GM18507 (cell line): ENCODE measurements around the gene PEDS1.
"Not testable (repeated sequence)": the region's sequence is repeated elsewhere in the genome, so short reads cannot be mapped to it uniquely, and the experiment has no call there.

Experiments
- DNase-seq: peaks from one replicate; pipeline ENCODE4 v3.0.0; 2011; ENCODE audit warnings: low read depth; ENCODE audit not compliant: insufficient read length; ENCODE audit errors: extremely low spot score
- FAIRE-seq: peaks from 2 replicates; lab custom pipeline; 2011; peaks lifted over from hg19 to GRCh38; lab: Jason Lieb, UNC

The PEDS1 gene

GRCh38 chr20:50138120-50138478 lies 15.4 kb downstream of the PEDS1 start:
- no peak for FAIRE-seq
- no peak for DNase-seq

GRCh38 chr20:50137702-50138101 lies 15.8 kb downstream of the PEDS1 start:
- DNase-seq, FAIRE-seq: not testable (repeated sequence)

- DNase-seq: no peak
- no peak for FAIRE-seq
Observed at GRCh38 chr20:50136822-50137599, 16.5 kb downstream of the PEDS1 start.

- FAIRE-seq, DNase-seq: not testable (repeated sequence)
Observed at GRCh38 chr20:50135157-50135556, 18.4 kb downstream of the PEDS1 start.

GRCh38 chr20:50133474-50134217 lies 19.9 kb downstream of the PEDS1 start:
- FAIRE-seq: no peak
- no peak for DNase-seq

GRCh38 chr20:50133041-50133440 lies 20.5 kb downstream of the PEDS1 start:
- FAIRE-seq (no peak), DNase-seq (no peak)

GRCh38 chr20:50130995-50131394 lies 22.5 kb downstream of the PEDS1 start:
- FAIRE-seq (no peak), DNase-seq (no peak)

DNA sequence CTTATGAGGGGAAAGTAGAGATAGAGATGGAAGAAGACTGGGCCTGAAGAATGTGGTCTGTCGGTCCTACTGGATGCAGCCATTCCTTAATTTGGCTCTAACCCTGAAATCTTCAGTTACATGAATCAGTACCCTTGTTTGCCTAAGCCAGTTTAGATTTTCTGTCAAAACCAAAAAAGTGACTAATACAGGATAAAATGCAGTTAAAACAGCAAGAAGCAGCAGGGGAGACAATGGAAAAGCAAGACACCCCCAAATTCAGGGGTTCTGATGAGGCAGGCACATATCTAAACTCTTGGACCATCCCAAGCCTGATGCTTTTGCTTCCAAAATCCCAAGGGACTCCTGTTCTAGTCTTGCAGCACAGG lies 23.2 kb downstream of the PEDS1 start:
- no peak for DNase-seq
- no peak for FAIRE-seq

DNA sequence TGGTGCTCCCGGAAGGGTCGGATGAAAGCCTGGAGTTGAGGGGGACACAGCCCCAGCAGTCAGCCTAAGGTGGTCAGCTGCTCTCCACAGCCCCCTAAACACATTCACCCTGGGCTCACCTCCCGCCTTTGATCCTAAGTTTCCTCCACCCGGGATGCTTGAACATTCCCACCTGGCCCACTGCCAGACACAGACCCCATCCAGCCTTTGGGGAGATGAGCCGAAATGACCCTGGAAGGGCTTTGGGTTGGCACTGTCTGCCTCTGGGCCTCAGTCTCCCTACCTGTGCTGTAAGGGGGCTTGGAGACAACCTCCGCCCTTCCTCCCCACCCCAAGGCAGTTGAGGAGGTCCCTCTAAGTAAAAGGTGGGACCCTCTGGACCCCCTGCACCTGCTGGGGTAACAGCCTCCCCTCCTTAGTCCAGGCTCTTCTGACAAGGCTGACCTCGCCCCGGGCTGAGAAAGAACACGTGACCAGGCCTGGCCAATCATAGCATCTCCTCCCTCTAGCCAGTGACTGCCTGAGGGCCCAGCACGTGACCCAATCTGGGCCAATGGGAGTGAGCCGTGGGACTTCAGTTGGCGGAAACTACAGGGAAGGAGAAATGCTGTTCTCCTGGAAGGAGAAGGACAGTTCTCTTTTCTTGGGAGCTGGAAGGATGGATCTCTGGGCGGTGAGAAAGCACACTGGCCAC lies 23.7 kb downstream of the PEDS1 start:
- FAIRE-seq (no peak), DNase-seq (no peak)

- no peak for DNase-seq
- FAIRE-seq: no peak
Observed at GRCh38 chr20:50128520-50128905, 25.0 kb downstream of the PEDS1 start.

- FAIRE-seq: no peak
Observed at GRCh38 chr20:50127587-50128519, 25.7 kb downstream of the PEDS1 start.

DNA sequence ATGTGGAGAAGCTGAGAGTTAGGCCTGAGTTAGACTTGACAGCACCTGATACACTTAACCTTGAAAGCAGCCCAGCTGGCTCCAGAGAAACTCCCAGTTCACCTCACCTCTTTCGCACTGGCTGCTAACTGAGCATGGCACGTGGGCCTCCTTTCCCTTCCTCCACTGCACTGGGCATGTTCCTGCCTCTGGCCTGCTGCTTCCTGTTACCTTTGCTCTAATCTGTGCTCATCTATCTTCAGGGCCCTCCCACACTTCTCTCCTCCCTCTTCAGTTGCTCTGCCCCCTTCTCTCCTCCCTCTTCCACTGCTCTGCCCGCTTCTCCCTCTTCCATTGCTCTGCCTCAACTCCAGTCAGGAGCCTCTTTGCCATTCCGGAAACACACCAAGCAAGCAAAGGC lies 26.9 kb downstream of the PEDS1 start:
- FAIRE-seq (no peak), DNase-seq (no peak)

More at GRCh38 chr20:50127587-50128519, 25.7 kb downstream of the PEDS1 start:
- DNase-seq: no peak

- no peak for FAIRE-seq
Observed at GRCh38 chr20:50125279-50125678, 28.2 kb downstream of the PEDS1 start.

DNA sequence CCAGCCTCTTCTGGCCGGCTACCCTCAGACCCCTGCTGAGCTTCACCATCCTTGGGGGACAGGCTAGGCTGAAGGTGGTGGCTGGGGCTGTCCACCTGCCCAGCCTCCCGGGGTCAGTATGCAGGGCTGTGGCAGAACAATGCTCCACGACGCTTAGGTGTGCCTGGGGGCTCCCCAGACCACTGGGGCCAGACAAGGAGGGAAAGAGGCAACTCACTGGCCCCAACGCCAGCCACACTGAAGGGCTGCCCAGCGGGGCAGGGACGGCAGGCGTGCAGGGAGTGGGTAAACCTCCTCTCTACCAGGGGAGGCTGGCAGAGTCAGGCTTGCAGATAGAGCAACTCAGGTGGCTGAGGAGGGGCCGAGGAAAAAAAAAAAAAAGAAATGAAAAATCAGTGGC lies 29.0 kb downstream of the PEDS1 start:
- FAIRE-seq: no peak

More at GRCh38 chr20:50125279-50125678, 28.2 kb downstream of the PEDS1 start:
- no peak for DNase-seq

GRCh38 chr20:50123418-50123817 lies 30.1 kb downstream of the PEDS1 start:
- no peak for DNase-seq
- FAIRE-seq: no peak

More for the DNA sequence above, 29.0 kb downstream of the PEDS1 start:
- DNase-seq: no peak

DNA sequence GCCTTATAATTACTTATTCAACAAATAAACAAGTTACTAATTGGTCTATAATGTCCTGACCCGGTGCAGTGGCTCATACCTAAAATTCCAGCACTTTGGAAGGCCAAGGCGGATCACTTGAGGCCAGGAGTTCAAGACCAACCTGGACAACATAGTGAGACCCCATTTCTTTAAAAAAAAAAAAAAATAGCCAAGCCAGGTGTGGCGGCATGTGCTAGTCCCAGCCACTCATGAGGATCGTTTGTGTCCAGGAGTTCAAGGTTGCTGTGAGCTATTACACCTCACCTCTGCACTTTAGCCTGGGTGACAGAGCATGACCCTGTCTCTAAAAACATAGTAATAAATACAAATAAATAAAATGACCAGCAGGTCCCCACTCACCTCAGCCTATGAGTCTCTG lies 30.8 kb downstream of the PEDS1 start:
- FAIRE-seq (no peak), DNase-seq (no peak)

GRCh38 chr20:50121858-50122271 lies 31.7 kb downstream of the PEDS1 start:
- no peak for DNase-seq
- no peak for FAIRE-seq

- FAIRE-seq (no peak), DNase-seq (no peak)
Observed at GRCh38 chr20:50120935-50121693, 32.4 kb downstream of the PEDS1 start.

GRCh38 chr20:50118203-50118602 lies 35.3 kb downstream of the PEDS1 start:
- no peak for DNase-seq
- FAIRE-seq: no peak
